AG04450 (cell line): ENCODE data around the gene NXPH1. TPM values are rescaled to one million over a fixed set of nuclear protein-coding genes. Genes with fewer than 3 reads are reported as not detected.

Experiments
- CTCF ChIA-PET: fragments of 300-600, 350-600 bp; formaldehyde crosslinking; extraction: SDS; loops from one replicate; lab custom pipeline; 2022; ENCODE audit warnings: antibody characterized with exemption, inconsistent platforms; lab: Charles Lee
- POLR2A ChIA-PET: fragments of 350-600 bp; formaldehyde crosslinking; extraction: SDS; loops from one replicate; lab custom pipeline; 2021; ENCODE audit warnings: antibody characterized with exemption, inconsistent platforms; lab: Yijun Ruan, JAX
- DNase-seq: peaks from one replicate; pipeline ENCODE4 v3.0.0-alpha.2; 2011; ENCODE audit warnings: low read depth, low spot score
- H3K27ac ChIP-seq: one replicate; pipeline ENCODE4 v1.5.1; 2012; ENCODE audit warnings: low read depth, low read length, control low read depth
- H3K27me3 ChIP-seq: one replicate; pipeline ENCODE4 v1.6.0; 2012; ENCODE audit warnings: low read length; ENCODE audit not compliant: control insufficient read depth, insufficient read depth
- H3K4me3 ChIP-seq: 2 replicates; pipeline ENCODE4 v1.5.1; 2011; ENCODE audit warnings: mild to moderate bottlenecking, low read depth, low read length, control low read depth
- H3K9me3 ChIP-seq: 2 replicates; pipeline ENCODE4 v1.5.1; 2012; ENCODE audit warnings: low read length; ENCODE audit not compliant: control insufficient read depth, insufficient read depth
- polyA plus RNA-seq: library from polyadenylated mRNA; depleted of rRNA; stranded (reverse); fragments of >200 nt; gene quantifications from 2 replicates; pipeline ENCODE4 v1.2.3, GENCODE V29; 2011
- TF ChIP-seq, protein P1 (sequence below): IDR thresholded peaks from 2 replicates; pipeline ENCODE4 v1.5.1; 2011; ENCODE audit warnings: low read depth, low read length, control low read depth, inconsistent platforms

The NXPH1 gene
- polyA plus RNA-seq, 1 experiment = not detected

DNA sequence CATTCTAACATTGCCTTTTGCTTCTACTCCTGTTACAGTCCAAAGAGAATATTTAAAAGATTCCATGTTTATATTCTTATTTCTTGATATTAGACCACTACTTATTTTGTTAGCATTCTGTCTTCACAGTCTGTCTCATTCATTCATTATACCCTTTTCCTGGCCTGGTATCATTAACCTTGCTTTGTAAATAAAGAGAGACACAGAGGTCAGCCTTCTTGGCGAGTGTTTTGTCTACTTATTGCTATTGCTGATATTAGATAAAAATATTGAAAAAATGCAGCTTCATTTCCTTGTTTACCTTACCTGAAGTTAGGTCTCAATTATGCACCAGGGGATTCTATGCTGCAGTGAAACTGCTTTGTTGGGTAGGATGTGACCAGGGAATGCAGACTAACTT, 179.2 kb downstream of the NXPH1 start:
- DNase-seq = no peak
- Histone ChIP-seq H3K4me3 (no peak overlapping the region), H3K9me3 (peaks cover 6% of the 10 kb centered on the region; the same call in 1 of the 2 replicates), H3K27me3 (no peaks in the 10 kb centered on the region), H3K27ac (no peak overlapping the region)
- ChIA-PET CTCF (no interaction called here), POLR2A (no interaction called here)
- TF ChIP-seq, protein P1, sequence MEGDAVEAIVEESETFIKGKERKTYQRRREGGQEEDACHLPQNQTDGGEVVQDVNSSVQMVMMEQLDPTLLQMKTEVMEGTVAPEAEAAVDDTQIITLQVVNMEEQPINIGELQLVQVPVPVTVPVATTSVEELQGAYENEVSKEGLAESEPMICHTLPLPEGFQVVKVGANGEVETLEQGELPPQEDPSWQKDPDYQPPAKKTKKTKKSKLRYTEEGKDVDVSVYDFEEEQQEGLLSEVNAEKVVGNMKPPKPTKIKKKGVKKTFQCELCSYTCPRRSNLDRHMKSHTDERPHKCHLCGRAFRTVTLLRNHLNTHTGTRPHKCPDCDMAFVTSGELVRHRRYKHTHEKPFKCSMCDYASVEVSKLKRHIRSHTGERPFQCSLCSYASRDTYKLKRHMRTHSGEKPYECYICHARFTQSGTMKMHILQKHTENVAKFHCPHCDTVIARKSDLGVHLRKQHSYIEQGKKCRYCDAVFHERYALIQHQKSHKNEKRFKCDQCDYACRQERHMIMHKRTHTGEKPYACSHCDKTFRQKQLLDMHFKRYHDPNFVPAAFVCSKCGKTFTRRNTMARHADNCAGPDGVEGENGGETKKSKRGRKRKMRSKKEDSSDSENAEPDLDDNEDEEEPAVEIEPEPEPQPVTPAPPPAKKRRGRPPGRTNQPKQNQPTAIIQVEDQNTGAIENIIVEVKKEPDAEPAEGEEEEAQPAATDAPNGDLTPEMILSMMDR = no peak

DNA sequence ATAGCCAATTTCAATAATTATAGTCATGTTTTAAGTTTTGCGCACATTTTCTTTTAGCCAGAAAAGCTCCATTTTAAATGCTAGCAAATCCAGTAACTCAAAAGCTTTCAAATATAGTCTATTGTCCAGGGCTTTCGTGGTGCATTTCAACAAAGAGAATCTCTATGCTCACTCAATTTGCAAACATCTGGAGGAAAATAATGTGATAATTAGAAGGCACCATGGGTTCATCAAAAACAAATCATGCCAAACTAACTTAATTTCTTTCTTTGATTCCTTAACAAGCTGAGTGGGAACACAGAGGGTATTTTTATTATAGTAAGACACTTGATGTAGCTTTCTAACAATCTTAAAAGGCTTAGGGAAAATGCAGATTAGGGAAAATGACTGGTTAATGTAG, 179.8 kb downstream of the NXPH1 start:
- DNase-seq = no peak
- CTCF ChIA-PET = no interaction called here
- TF ChIP-seq, protein P1 = no peak
- Histone ChIP-seq H3K27me3 (no peaks in the 10 kb centered on the region), H3K4me3 (no peak overlapping the region), H3K27ac (no peak overlapping the region), H3K9me3 (peaks cover 4% of the 10 kb centered on the region; the same call in 1 of the 2 replicates)
- POLR2A ChIA-PET = no interaction called here

DNA sequence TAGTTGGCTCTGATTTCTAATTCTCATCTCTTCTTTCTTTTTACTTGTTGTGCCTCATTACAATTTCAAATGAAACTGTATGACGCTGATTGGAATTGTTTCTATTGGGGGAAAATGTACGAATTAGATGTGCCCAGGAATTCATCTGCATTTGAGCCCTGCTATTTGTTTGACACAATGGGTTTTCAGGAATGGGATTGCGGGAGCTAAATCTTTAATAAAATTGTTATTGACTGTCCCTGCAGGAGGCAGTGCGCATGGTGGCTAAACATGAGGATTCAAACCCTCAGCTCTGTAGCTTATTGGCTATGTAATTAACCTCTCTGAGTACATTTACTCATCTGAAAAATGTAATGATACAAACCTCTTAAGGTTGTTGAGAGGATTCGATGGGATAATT, 181.6 kb downstream of the NXPH1 start:
- Histone ChIP-seq H3K9me3 (peaks cover 3% of the 10 kb centered on the region; the same call in 1 of the 2 replicates), H3K27me3 (no peaks in the 10 kb centered on the region), H3K27ac (no peak overlapping the region), H3K4me3 (no peak overlapping the region)
- ChIA-PET CTCF (no interaction called here), POLR2A (no interaction called here)
- TF ChIP-seq, protein P1 = no peak
- DNase-seq = no peak

DNA sequence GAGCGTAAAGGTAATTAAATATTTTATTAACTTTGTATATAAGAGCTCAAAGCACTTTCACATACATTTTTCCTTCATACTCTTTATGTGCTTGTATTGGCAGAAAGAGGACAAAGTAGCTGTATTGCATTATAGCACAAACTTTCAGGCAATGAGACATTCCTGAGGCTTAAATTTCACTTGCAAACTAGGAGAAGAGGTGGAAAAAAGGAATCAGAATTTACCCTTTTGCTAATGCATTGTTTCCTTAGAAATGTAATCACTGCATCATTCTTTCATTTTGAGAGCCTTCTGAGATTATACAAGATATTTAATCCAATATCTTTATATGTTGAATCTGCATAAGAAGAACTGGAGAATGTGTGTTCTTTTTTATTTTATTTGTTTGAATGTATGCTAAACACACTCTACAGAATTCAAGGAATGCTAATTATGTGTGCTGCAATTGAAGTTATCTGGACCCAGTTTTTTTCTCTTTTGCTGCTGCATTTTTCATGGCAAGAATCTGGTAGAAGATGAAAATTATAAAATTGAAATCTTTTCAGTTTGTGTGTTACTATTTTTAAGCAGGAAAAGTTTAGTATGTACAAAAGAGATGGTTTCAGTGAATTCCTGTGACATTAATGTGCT, 185.1 kb downstream of the NXPH1 start:
- Histone ChIP-seq H3K27ac (no peak overlapping the region), H3K27me3 (no peaks in the 10 kb centered on the region), H3K9me3 (peaks cover 11% of the 10 kb centered on the region; the same call in 1 of the 2 replicates), H3K4me3 (no peak overlapping the region)
- TF ChIP-seq, protein P1 = no peak
- ChIA-PET CTCF (no interaction called here), POLR2A (no interaction called here)
- DNase-seq = no peak

DNA sequence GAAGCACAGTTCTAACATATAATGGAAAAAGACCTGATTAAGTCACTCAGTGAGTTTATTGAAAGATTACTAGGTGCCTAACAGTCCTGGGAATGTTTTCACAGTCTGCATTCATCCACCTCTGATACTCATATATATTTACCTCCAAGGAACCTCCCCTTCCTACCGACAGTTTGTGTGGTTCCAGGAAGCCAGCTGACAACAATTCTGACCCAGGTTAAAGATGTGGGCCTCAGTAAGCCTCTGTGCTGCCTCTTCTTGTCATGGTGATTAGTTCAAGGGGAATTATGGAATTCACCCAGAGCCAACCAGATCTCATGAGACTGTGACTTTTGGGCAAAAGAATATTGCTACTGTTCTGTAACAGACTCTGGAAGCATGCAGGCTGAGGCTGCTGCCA, 186.8 kb downstream of the NXPH1 start:
- Histone ChIP-seq H3K9me3 (peaks cover 19% of the 10 kb centered on the region; the same call in 1 of the 2 replicates), H3K27me3 (no peaks in the 10 kb centered on the region), H3K4me3 (no peak overlapping the region), H3K27ac (no peak overlapping the region)
- DNase-seq = no peak
- ChIA-PET POLR2A (no interaction called here), CTCF (no interaction called here)
- TF ChIP-seq, protein P1 = no peak
